Ammon's horn (tissue), 1 donor: ENCODE data around the gene FAM83F.

Experiments
- DNase-seq: peaks from one replicate; pipeline ENCODE4 v3.0.0-alpha.2; 2016; ENCODE audit warnings: low spot score

Gene FAM83F

GRCh38 chr22:39994041-39994565 lies 651 bp upstream of the FAM83F start:
- DNase-seq, result no peak

GRCh38 chr22:39995393-39996252 lies 869 bp downstream of the FAM83F start:
- no peak for DNase-seq

GRCh38 chr22:39996732-39997131 lies 2.0 kb downstream of the FAM83F start:
- no peak for DNase-seq

- DNase-seq, result no peak
These were observed 2.7 kb downstream of the FAM83F start for GRCh38 chr22:39997421-39997820.

GRCh38 chr22:39997939-39998726 lies 3.4 kb downstream of the FAM83F start:
- no peak for DNase-seq

- no peak for DNase-seq
These were observed 4.5 kb downstream of the FAM83F start for GRCh38 chr22:39999144-39999757.

GRCh38 chr22:40000171-40000570 lies 5.4 kb downstream of the FAM83F start:
- no peak for DNase-seq

- DNase-seq, result no peak
These were observed 6.4 kb downstream of the FAM83F start for GRCh38 chr22:40001106-40001505.

- no peak for DNase-seq
These were observed 7.2 kb downstream of the FAM83F start for GRCh38 chr22:40001800-40002577.

GRCh38 chr22:40002935-40003715 lies 8.4 kb downstream of the FAM83F start:
- no peak for DNase-seq

- DNase-seq, result no peak
These were observed 10.1 kb downstream of the FAM83F start for GRCh38 chr22:40004836-40005235.

GRCh38 chr22:40006641-40007040 lies 11.9 kb downstream of the FAM83F start:
- no peak for DNase-seq

- no peak for DNase-seq
These were observed 13.3 kb downstream of the FAM83F start for GRCh38 chr22:40007853-40008710.

- DNase-seq, result no peak
These were observed 14.1 kb downstream of the FAM83F start for GRCh38 chr22:40008726-40009291.

- DNase-seq, result no peak
These were observed 14.6 kb downstream of the FAM83F start for GRCh38 chr22:40009292-40009774.

- no peak for DNase-seq
These were observed 15.4 kb downstream of the FAM83F start for GRCh38 chr22:40009951-40010671.

GRCh38 chr22:40010746-40011145 lies 16.0 kb downstream of the FAM83F start:
- DNase-seq, result no peak

GRCh38 chr22:40014667-40015248 lies 20.0 kb downstream of the FAM83F start:
- DNase-seq, result no peak
